Skeletal muscle satellite cell (primary cell): Measurements from ENCODE around the gene GHRH.

Experiments
- H3K27me3 ChIP-seq: 2 replicates; pipeline ENCODE4 v1.7.0; 2013; ENCODE audit warnings: low read length; ENCODE audit not compliant: control insufficient read depth, insufficient read depth
- H3K36me3 ChIP-seq: 2 replicates; pipeline ENCODE4 v1.7.0; 2013; ENCODE audit warnings: mild to moderate bottlenecking, control low read depth, low read length; ENCODE audit not compliant: insufficient read depth
- H3K4me1 ChIP-seq: 2 replicates; pipeline ENCODE4 v1.7.0; 2013; ENCODE audit warnings: low read length; ENCODE audit not compliant: control insufficient read depth, insufficient read depth
- H3K4me2 ChIP-seq: 2 replicates; pipeline ENCODE4 v1.7.0; 2013; ENCODE audit warnings: mild to moderate bottlenecking, low read length
- H3K4me3 ChIP-seq: 2 replicates; pipeline ENCODE4 v1.7.0; 2013; ENCODE audit warnings: low read length
- H3K9ac ChIP-seq: 2 replicates; pipeline ENCODE4 v1.7.0; 2013; ENCODE audit warnings: mild to moderate bottlenecking, low read depth, low read length, moderate library complexity
- H3K9me3 ChIP-seq: replicated peaks from 2 replicates; pipeline ENCODE4 v1.7.0; 2013; ENCODE audit warnings: mild to moderate bottlenecking, control low read depth, low read length

Gene GHRH

GRCh38 chr20:37218441-37218840, 43.2 kb downstream of the GHRH start:
- peaks cover 49% of the 10 kb centered on the region for H3K36me3 ChIP-seq
- no peaks in the 10 kb centered on the region for H3K27me3 ChIP-seq
- no peak overlapping the region for H3K4me2 ChIP-seq
- H3K4me3 ChIP-seq, result no peak overlapping the region
- H3K9ac ChIP-seq, result no peak overlapping the region
- H3K4me1 ChIP-seq, result peaks cover 3% of the 10 kb centered on the region
- no peaks in the 10 kb centered on the region for H3K9me3 ChIP-seq

GRCh38 chr20:37209661-37210314, 51.8 kb downstream of the GHRH start:
- H3K4me1 ChIP-seq, result no peaks in the 10 kb centered on the region
- no peak overlapping the region for H3K9ac ChIP-seq
- H3K9me3 ChIP-seq, result no peaks in the 10 kb centered on the region
- H3K27me3 ChIP-seq, result no peaks in the 10 kb centered on the region
- H3K4me2 ChIP-seq, result no peak overlapping the region
- H3K4me3 ChIP-seq, result no peak overlapping the region
- peaks cover 68% of the 10 kb centered on the region for H3K36me3 ChIP-seq

- Histone ChIP-seq H3K9me3 (no peaks in the 10 kb centered on the region), H3K27me3 (no peaks in the 10 kb centered on the region), H3K4me3 (no peak overlapping the region), H3K9ac (no peak overlapping the region), H3K4me1 (no peaks in the 10 kb centered on the region), H3K36me3 (peaks cover 68% of the 10 kb centered on the region), H3K4me2 (no peak overlapping the region)
Measured at GRCh38 chr20:37209193-37209592, 52.4 kb downstream of the GHRH start.

GRCh38 chr20:37207171-37207570, 54.4 kb downstream of the GHRH start:
- Histone ChIP-seq H3K27me3 (no peaks in the 10 kb centered on the region), H3K4me1 (peaks cover under 1% of the 10 kb centered on the region), H3K4me3 (no peak overlapping the region), H3K9me3 (no peaks in the 10 kb centered on the region), H3K4me2 (no peak overlapping the region), H3K36me3 (peaks cover 60% of the 10 kb centered on the region), H3K9ac (no peak overlapping the region)

GRCh38 chr20:37205794-37206193, 55.8 kb downstream of the GHRH start:
- Histone ChIP-seq H3K4me2 (no peak overlapping the region), H3K4me3 (no peak overlapping the region), H3K27me3 (no peaks in the 10 kb centered on the region), H3K4me1 (peaks cover 10% of the 10 kb centered on the region), H3K9ac (no peak overlapping the region), H3K36me3 (peaks cover 65% of the 10 kb centered on the region), H3K9me3 (no peaks in the 10 kb centered on the region)

GRCh38 chr20:37205130-37205529, 56.5 kb downstream of the GHRH start:
- Histone ChIP-seq H3K4me3 (no peak overlapping the region), H3K9me3 (no peaks in the 10 kb centered on the region), H3K4me2 (no peak overlapping the region), H3K9ac (no peak overlapping the region), H3K4me1 (peaks cover 10% of the 10 kb centered on the region), H3K27me3 (no peaks in the 10 kb centered on the region), H3K36me3 (peaks cover 70% of the 10 kb centered on the region)

- Histone ChIP-seq H3K9me3 (no peaks in the 10 kb centered on the region), H3K4me1 (peaks cover 10% of the 10 kb centered on the region), H3K4me2 (no peak overlapping the region), H3K36me3 (peaks cover 70% of the 10 kb centered on the region), H3K27me3 (no peaks in the 10 kb centered on the region), H3K9ac (no peak overlapping the region), H3K4me3 (no peak overlapping the region)
Measured at GRCh38 chr20:37204056-37204455, 57.6 kb downstream of the GHRH start.

GRCh38 chr20:37202267-37202943, 59.2 kb downstream of the GHRH start:
- Histone ChIP-seq H3K4me1 (peaks cover 10% of the 10 kb centered on the region), H3K4me2 (peak overlapping the region; percentile 72), H3K4me3 (no peak overlapping the region), H3K36me3 (peaks cover 68% of the 10 kb centered on the region), H3K9me3 (no peaks in the 10 kb centered on the region), H3K9ac (peak overlapping the region; percentile 76), H3K27me3 (no peaks in the 10 kb centered on the region)

- peaks cover 65% of the 10 kb centered on the region for H3K36me3 ChIP-seq
- no peaks in the 10 kb centered on the region for H3K9me3 ChIP-seq
- peak overlapping the region; percentile 72 for H3K4me2 ChIP-seq
- H3K9ac ChIP-seq, result peak overlapping the region; percentile 76
- no peaks in the 10 kb centered on the region for H3K27me3 ChIP-seq
- H3K4me3 ChIP-seq, result no peak overlapping the region
- peaks cover 10% of the 10 kb centered on the region for H3K4me1 ChIP-seq
Measured at GRCh38 chr20:37201827-37202162, 59.8 kb downstream of the GHRH start.
